Measurements from ENCODE around the gene EMILIN2.
"Not testable (repeated sequence)": the region's sequence is repeated elsewhere in the genome, so short reads cannot be mapped to it uniquely, and the experiment has no call there.

EMILIN2 gene

GRCh38 chr18:2846636-2847316, at the start of gene EMILIN2:
Gene EMILIN2, plus strand, starts transcription at chr18:2847006. Its CDS starts 183 bp downstream, at chr18:2847189.
- DNase-seq = peak; percentile 70

- DNase-seq = no peak
Observed at GRCh38 chr18:2797951-2798350, 48.9 kb upstream of the EMILIN2 start.

DNA sequence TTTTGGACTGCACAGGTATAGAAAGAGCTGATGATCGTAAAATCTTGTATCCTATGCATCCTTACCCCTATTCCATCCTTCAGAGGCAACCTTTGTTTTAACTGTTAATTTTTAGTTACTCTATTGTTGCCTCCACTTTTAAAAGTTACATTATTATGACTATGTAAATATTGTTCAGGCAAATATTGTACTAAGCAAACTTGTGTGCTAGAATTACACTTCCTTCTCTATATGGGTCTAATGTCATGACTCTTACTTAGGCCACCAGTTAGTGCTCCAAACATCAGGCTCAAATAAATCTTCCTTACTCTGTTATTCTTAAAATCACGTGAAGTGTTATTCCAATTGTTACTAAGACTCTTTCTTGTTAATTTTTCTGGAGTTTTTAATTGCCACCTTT, 47.4 kb upstream of the EMILIN2 start:
- no peak for DNase-seq

DNA sequence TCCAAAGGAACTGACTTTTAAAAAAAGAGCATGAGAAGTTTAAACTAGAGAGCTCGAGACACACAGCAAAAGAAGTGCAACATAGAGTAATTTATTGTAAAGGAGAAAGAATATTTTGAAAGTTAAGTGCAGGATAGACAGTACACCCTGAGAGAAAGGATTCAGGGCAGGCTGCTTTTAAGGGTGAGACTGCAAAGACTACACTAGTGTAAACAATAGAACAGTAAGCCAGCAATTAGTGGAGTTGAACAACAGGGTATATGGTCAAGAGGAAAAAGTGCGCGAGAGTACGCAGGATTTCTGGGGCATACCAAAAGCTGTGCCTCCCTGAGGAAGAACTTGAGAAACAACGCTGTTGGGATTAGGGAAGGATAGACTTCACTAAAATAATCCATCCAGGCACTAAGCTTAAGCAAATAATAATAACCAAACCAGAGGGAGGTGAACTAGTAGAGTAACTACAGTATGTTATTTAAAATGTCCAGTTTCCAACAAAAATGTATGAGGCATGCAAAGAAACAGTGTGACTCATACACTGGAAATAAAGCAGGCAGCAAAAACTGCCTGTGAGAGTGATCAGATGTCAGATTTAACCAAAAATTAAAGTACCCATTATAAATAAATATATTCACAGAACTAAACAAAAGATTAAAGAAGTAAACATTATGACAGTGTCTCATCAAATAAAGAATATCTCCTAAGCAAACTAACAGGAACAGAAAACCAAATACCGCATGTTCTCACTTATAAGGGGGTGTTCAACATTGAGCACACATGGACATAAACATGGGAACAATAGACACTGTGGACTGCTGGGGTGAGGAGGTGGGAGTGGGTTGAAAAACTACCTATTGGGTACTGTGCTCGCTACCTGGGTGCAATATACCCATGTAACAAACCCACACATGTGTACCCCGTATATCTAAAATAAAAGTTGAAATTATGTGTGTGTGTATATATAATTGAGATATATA, 40.5 kb upstream of the EMILIN2 start:
- no peak for DNase-seq

DNA sequence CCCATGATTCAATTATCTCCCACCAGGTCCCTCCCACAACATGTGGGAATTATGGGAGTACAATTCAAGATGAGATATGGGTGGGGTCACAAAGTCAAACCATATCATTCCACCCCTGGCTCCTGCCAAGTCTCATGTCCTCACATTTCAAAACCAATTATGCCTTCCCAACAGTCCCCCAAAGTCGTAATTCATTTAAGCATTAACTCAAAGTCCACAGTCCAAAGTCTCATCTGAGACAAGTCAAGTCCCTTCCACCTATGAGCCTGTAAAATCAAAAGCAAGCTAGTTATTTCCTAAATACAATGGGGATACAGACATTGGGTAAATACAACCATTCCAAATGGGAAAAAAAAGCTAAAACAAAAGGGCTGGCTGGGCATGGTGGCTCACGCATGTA, 38.2 kb upstream of the EMILIN2 start:
- DNase-seq = not testable (repeated sequence)

DNA sequence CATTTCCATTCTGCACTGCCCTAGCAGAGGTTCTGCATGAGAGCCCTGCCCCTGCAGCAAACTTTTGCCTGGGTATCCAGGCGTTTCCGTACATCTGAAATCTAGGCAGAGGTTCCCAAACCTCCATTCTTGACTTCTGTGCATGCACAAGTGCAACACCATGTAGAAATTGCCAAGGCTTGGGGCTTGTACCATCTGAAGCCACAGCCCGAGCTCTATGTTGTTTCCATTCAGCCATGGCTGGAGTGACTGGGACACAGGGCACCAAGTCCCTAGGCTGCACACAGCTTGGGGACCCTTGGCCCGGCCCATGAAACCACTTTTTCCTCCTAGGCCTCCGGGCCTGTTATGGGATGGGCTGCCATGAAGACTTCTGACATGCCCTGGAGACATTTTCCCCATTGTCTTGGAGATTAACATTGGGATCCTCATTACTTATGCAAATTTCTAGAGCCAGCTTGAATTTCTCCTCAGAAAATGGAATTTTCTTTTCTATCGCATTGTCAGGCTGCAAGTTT, 37.1 kb upstream of the EMILIN2 start:
- DNase-seq = not testable (repeated sequence)

DNA sequence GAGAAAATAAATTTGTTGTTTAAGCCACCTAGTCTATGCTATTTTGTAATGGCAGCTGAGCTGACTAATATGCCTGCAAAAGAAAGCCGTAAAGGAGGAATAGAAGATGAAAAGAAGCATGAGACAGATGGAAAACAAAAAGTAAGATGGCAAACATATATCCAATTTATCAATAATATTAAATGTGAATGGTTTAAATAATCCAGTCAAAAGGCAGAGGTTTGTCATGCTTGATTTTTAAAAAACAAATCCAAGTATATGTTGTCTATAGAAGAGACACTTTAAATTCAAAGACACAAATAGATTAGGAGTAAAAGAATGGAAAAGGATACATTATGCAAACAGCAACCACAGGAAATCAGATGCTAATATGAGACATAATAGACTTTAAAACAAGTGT, 35.4 kb upstream of the EMILIN2 start:
- DNase-seq = no peak

GRCh38 chr18:2814928-2815327, 31.9 kb upstream of the EMILIN2 start:
- no peak for DNase-seq

DNA sequence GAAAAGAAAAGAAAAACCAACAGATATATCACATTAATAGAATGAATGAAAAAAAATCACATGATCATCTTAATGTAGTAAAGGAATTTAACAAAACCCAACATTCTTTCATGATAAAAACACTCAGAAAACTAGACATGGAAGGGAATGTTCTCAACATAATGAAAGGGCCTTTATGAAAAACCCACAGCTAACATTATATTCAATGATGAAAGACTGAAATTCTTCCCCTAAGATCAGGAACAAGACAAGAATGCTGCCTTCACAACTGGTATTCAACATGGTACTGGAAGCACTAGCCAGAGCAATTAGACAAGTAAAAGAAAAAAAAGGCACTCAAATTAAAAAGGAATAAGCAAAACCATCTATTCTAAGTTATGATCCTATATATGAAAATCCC, 28.5 kb upstream of the EMILIN2 start:
- no peak for DNase-seq

GRCh38 chr18:2821695-2822094, 25.1 kb upstream of the EMILIN2 start:
- DNase-seq = no peak

- no peak for DNase-seq
Observed at GRCh38 chr18:2822213-2822921, 24.4 kb upstream of the EMILIN2 start.

- no peak for DNase-seq
Observed at GRCh38 chr18:2823202-2823601, 23.6 kb upstream of the EMILIN2 start.

GRCh38 chr18:2823966-2824365, 22.8 kb upstream of the EMILIN2 start:
- no peak for DNase-seq

DNA sequence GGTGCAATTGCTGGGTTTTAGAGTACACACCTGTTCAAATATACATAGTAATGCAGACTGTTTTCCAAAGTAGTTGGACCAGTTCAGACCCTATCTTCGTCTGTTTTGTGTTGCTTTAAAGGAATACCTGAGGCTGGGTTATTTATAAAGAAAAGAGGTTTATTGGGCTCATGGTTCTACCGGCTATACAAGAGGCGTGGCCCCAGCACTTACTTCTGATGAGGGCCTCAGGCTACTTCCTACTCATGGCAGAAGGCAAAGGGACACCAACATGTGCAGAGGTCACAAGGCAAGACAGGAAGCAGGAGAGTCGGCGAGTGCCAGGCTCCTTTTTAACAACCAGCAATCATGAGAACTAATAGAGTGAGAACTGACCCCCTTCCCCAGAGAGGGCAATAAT, 21.9 kb upstream of the EMILIN2 start:
- no peak for DNase-seq

GRCh38 chr18:2825613-2826175, 21.1 kb upstream of the EMILIN2 start:
- DNase-seq = no peak

DNA sequence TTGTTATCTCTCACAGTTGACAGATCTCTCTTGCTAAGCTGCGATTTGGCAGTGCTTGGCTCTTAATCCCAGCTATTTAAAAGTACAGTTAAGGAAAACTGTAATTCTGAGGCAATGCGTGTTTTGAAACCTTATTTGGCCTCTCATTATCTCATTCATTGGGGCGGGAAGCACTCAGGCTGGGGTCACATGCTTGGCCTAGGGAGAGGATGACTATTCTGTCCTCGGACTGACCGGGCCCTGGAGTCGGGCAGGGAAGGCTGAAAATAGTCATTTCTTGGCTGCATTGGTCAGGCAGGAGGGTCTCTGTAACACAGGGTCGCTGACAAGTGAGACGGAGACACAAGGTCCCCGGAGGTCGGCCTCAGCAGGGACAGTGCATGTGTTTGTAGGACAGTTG, 20.2 kb upstream of the EMILIN2 start:
- DNase-seq = no peak

- DNase-seq = no peak
Observed at GRCh38 chr18:2827061-2827460, 19.7 kb upstream of the EMILIN2 start.

- not testable (repeated sequence) for DNase-seq
Observed at GRCh38 chr18:2836118-2836517, 10.7 kb upstream of the EMILIN2 start.

GRCh38 chr18:2837290-2837689, 9.5 kb upstream of the EMILIN2 start:
- DNase-seq = not testable (repeated sequence)

GRCh38 chr18:2839202-2839601, 7.6 kb upstream of the EMILIN2 start:
- DNase-seq = no peak

GRCh38 chr18:2840521-2840920, 6.3 kb upstream of the EMILIN2 start:
- DNase-seq = no peak

GRCh38 chr18:2843146-2843545, 3.7 kb upstream of the EMILIN2 start:
- no peak for DNase-seq

DNA sequence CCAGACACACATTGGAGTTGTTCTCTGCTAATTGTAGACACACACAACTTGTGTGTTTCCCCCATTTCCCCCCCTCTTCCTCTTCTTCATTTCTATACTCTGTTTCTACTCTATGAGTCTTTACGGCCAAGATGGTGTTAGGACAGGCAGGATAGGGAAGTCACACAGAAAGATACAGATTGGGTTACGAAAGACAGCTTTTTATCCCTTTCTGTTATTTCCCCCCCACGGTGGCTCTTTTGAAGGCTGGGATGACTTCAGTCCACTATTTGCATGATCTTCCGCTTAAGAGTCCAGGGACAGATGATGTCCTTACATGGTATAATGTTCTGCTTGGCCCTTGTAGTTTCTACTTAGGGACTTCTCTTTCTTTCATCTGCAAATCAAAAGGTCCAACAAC, 1.6 kb upstream of the EMILIN2 start:
- DNase-seq = no peak
